MM.1S (cell line): Measurements from ENCODE around the gene NXN.
"Not testable (repeated sequence)": the region's sequence is repeated elsewhere in the genome, so short reads cannot be mapped to it uniquely, and the experiment has no call there.

Source experiments
- CTCF ChIP-seq: fragments of 300-600 bp; sonication (generic); IDR thresholded peaks from 2 replicates; pipeline ENCODE4 v1.5.1; 2016; ENCODE audit warnings: antibody characterized with exemption, low read length, mixed read lengths
- EZH2 ChIP-seq: fragments of 300-600 bp; sonication (generic); optimal IDR thresholded peaks from 2 replicates; pipeline ENCODE3; 2017; ENCODE audit warnings: low read depth, mild to moderate bottlenecking, antibody characterized with exemption, low read length, mixed read lengths
- EZH2phosphoT487 ChIP-seq: fragments of 300-600 bp; sonication (generic); IDR thresholded peaks from 2 replicates; pipeline ENCODE4 v1.6.1; 2018; ENCODE audit warnings: antibody characterized with exemption, low read length

- not testable (repeated sequence) for TF ChIP-seq CTCF, EZH2phosphoT487, EZH2
These were observed 27.0 kb downstream of the NXN start for GRCh38 chr17:952592-952991.
